GM19193 (cell line): Measurements from ENCODE around the gene ERCC6.
A peak's percentile ranks its signal among the peaks of the same experiment; 100 is the strongest.

ENCODE experiments used
- POLR2A ChIP-seq: IDR thresholded peaks from 4 replicates; pipeline ENCODE4 v1.6.1; 2011; ENCODE audit not compliant: insufficient read depth, insufficient read length; ENCODE audit errors: extremely low read depth

The ERCC6 gene

DNA sequence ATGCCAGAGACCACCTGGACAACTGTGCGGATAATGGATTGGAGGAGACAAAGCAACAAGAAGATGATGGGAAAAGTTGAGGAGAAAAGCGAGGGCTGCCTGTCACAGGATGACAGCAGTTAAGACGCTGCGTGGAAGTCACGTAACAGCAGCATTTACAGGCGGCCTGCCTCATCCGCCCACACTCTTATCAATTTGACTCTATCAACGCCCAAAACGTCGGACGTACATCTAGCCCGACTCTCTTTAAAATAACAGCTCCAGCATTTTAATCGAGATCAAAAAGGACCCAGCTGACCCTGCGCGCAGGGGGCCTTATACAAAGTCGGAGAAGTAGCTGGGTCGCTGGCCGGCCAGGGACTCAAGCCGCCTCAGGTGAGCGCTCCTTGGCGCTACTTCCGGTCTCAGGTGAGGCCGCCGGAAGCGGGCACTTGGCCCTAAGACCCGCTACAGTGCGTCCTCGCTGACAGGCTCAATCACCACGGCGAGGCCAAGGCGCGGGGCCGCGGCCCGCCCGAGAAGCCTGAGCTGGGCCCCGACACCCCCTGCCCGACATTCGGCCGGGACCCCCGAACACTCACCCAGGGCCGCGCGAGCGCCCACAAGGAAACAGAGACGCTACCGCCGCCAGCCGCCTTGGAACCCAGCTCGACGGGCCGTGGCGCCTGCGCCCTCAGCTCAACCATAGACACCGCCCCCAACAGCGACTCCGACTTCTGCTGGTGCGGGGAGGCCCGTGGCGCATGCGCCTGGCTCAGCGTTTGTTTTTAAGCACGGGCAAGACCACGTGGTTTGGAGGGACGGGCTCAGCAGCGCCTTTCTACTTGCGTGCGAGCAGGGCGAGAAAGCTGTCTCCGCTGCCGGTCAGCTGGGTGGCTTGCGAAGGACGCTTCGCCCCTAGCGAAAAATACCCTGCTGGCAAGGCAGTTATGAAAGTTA, at the start of gene ERCC6:
ERCC6 (minus strand) TSS at position 741 of the 939 bp plus-strand sequence.
- TF ChIP-seq POLR2A = peak; percentile 88

DNA sequence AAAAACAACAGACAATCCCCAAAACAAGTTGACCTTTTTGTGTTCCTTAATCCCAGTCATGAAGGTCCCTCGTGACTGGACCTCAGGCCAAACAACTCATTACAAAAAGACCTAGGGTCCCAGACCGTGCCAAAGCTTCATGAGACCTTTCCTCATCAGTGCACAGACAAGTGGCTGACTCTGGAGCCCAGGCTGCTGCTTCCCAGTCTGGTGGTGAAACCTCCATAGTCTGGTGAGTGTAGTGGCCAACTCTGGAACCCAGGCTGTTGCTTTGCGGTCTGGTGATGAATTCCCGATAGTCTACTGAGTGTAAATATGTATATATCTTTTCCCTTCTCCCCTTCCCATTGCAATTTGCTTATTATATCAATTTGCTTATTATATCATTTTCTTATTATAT, 49.1 kb upstream of the ERCC6 start:
- no peak for TF ChIP-seq POLR2A

GRCh38 chr10:49585387-49585786, 46.5 kb upstream of the ERCC6 start:
- no peak for TF ChIP-seq POLR2A

- no peak for TF ChIP-seq POLR2A
Observed at GRCh38 chr10:49579621-49580020, 40.7 kb upstream of the ERCC6 start.

GRCh38 chr10:49578392-49578791, 39.5 kb upstream of the ERCC6 start:
- TF ChIP-seq POLR2A = no peak

- no peak for TF ChIP-seq POLR2A
Observed at GRCh38 chr10:49577182-49577925, 38.4 kb upstream of the ERCC6 start.

- no peak for TF ChIP-seq POLR2A
Observed at GRCh38 chr10:49575489-49576072, 36.7 kb upstream of the ERCC6 start.

DNA sequence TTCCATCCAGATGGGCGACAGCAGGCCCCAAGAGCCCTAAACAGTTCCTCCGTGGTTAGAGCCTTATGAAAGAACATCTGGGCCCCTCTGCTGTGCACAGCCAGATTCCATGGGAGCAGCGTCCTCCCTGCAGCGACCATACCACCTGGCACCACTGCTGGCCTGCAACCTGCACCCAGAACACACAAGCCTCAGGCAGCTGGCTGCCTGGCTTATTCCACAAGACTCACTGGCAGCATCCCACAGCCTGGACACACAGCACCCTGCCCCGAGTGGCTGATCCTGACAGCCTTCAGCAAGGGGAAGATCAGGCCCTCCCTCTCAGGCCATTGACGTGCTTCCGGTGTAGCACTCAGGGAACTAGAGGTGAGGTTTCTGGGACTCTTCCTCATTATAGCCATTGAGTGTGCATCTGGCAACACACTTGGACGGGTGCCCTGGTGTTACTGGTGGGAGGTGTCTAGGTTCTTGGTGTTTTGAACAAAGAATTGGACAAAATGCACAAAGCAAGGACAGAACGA, 33.7 kb upstream of the ERCC6 start:
- TF ChIP-seq POLR2A = no peak

DNA sequence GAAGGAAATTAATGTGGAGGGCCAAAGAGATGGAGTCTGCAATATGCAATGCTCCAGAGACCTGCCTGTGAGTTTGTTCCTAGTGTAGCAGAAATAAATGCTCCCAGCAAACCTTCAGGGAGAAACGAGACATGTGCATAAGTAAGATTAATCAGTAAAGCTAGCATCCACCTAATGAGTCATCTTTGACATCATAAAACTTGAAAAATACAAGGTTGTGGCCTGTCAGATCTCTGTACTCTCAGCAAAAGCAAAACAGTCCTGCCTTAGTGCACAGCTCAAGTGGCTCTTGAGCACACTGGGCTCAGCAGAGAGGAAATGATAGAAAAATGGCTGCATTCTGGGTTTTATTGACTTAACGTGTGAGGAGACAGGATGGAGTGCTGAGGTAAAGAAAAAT, 32.5 kb upstream of the ERCC6 start:
- TF ChIP-seq POLR2A = no peak

- TF ChIP-seq POLR2A = no peak
Observed at GRCh38 chr10:49569031-49569631, 30.2 kb upstream of the ERCC6 start.

- no peak for TF ChIP-seq POLR2A
Observed at GRCh38 chr10:49568235-49568634, 29.3 kb upstream of the ERCC6 start.

- TF ChIP-seq POLR2A = no peak
Observed at GRCh38 chr10:49567810-49568209, 28.9 kb upstream of the ERCC6 start.

DNA sequence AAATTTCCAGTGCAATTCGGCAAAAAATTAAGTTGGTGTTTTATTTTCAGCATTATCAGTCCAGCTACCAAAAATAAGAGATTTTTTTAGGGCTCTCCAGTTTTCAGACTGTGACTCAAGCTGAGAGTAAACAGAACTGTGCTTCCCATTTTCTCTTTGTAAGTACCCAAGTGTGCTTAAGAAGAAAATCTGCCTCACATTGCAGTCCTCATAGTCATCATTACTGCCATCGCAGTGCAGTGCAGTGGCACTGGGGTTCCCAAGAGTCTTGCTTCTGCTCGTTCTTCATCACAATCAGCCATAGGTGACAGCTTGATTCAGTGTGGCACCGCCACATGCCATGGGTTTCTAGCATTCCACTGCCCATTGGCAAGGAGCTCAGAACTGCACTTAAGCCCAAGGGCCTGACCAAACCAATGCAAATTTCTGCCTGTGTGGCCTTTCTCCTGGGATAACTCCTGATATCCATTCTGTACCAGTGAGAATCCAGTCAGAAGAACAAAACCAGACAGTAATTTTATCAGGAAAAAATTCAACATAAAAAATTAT, 25.6 kb upstream of the ERCC6 start:
- TF ChIP-seq POLR2A = no peak

DNA sequence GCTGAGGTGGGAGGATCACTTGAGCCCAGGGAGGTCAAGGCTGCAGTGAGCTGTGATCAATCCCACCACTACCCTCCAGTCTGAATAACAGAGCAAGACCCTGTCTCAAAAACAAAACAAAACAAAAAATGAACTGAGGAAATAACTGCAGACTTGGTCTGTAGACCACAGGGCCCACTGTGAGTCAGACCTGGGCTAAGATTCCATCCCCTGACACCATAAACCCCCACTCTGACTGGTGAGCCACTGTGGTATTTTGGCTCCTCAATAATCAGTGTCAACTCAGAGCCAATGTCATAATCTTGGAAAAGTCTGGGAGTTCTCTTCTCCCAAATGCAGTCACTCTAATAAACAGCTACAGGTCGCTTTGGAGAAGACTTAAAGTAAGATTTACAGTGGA, 24.0 kb upstream of the ERCC6 start:
- TF ChIP-seq POLR2A = no peak
